Left cardiac atrium (tissue), 4 donors: ENCODE results near the gene PEAK1. TPM values are rescaled to one million over a fixed set of nuclear protein-coding genes. Genes with fewer than 3 reads are reported as not detected.
A peak's percentile ranks its signal among the peaks of the same experiment; 100 is the strongest.

Experiments
- ATAC-seq, 2 donors: fragments of 200-7000 bp; cut with Tn5 transposase; one replicate each; pipeline ENCODE4 v1.9.1; 2020; ENCODE audit warnings: mild to moderate bottlenecking in 2 of 2, moderate library complexity in 2 of 2
- DNase-seq: peaks from one replicate; pipeline ENCODE4 v3.0.0-alpha.2; 2020
- intact Hi-C, 2 donors: fragments of 100-400 bp; cut with DNase I; formaldehyde crosslinking; loops; one replicate each; pipeline versions ENCODE4 v1.14.1 to v1.15.1; 2022 to 2023
- total RNA-seq, 2 donors: library from RNA; stranded (reverse); fragmentation: NEBNext Ultra II Directional; extraction: Animal tissue kit (Norgen Biotek cat#: 25700); gene quantifications; one replicate each; pipeline ENCODE4 v1.2.1, GENCODE V29; 2021
- donor health status: DM: no; HTN: yes; CAD: no.
- donor health status: DM: no; HTN: yes; CAD: no; lungs with severe emphysema.
- donor health status: DM: yes; HTN: yes; CAD: no.
- donor health status: Dilated cardiomyopathy.

PEAK1 gene
- total RNA-seq, 2 donors from 2014 or later, result 59.0 to 71.7 TPM

DNA sequence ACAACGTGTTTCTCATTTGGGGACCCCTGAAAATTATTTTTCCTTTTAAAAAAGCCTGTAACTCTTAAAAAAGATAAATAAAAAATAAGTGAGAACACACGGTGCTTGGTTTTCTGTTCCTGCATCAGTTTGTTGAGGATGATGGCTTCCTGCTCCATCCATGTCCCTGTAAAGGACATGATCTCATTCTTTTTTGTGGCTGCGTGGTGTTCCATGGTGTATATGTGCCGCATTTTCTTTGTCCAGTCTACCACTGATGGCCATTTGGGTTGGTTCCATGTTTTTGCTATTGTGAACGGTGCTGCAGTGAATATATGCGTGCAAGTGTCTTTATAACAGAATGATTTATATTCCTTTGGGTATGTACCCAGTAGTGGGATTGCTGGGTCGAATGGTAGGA, 351.3 kb downstream of the PEAK1 start:
- intact Hi-C loops, result no loop called here
- ATAC-seq (no peak), DNase-seq (no peak)

DNA sequence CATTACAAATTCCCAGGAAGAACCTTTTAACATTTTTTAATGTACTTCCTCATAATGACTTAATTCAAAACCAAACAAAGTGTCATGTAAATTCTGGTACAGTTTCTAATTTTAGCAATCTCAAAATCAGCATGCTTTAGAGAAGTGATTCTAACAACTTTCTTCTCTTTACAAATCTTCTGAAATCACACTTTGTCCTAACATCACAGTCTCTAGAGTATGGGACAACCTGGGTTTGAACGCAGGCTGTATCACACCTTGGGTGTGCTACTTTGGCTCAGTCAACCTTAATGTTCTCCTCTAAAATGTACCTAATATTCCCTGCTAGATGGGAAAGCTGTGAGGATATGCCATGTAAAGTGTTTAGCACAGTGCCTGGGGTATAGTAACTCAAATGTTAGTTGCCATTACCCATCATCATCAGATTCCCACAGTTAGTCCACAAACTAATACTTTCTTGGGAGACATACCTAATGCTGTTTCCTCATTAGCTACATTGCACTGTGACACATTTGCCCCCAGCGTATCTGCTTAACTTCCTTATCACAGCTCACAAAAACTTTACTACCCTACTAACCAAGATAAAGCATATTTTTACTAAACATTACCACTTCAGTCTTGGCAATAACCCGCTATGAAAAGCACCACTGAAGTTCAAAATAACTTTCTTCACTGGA, 352.1 kb downstream of the PEAK1 start:
- DNase-seq, result no peak
- no peak for ATAC-seq
- intact Hi-C loops, result no loop called here

DNA sequence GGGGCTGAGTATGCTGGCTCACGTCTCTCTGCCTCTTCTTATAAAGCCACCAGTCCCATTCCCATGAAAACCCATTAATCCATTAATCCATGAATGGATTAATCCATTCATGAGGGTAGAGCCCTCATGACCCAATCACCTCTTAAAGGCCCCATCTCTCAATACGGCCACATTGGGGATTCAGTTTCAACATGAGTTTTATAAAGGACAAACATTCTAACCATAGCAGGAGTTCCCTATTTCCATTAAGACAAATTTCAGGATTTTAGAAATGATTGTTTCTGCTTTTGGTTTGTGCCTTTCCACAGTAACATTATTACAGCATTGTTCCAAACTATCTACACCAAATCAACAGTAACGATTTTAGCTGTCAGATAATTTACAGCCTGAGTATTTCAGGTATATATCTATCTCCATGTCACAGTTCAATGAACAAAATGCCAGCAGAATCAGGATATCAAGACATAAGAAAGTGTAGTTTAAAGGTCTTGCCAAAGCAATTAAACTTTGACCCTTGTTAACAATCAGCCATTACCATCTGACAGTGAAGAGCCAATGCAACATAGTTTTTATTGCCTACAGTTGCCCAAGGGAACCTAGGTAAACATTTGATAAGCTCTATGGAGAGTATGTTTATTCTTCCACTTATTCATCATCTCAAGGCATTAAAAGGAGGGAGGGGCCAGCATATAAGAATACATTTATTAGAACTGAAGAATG, 352.8 kb downstream of the PEAK1 start:
- ATAC-seq, result no peak
- intact Hi-C loops, result no loop called here
- DNase-seq, result no peak

DNA sequence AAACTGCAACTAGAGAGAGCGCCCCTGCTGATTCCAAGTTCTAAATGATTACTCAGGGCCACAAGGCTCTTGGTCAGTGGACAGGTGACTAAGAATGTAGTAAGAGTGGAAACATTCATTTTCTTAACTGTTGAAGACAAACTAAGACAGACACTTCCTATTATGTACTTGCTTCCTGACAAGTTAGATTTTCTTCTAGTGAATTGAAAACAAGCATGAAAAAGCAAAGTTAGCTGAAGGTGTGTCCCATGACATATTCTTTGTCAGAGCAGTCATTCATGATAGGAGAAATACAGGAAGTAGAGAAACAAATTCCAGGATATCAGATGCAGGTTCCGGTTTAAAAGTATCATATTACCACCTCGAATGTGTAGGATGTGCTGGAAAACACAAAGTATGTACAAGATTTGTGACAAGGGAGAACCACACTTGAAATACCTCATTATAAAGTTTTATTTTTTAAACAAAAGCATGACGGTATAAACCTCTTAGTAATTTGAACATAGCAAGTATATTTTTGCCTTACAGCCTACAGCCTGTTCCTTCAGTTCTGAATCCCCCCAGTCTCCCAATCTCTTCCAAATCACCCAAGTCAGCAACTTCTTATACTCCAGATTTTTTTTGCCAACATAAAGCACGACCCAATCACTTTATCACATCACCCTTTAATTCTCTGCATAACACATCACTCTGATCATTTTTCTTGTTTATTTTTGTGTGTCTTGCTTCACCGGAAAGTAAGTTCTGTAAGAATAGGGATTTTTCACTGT, 355.2 kb downstream of the PEAK1 start:
- peak in 1 of 2 donors; percentile 20 for ATAC-seq
- intact Hi-C loops, result no loop called here

DNA sequence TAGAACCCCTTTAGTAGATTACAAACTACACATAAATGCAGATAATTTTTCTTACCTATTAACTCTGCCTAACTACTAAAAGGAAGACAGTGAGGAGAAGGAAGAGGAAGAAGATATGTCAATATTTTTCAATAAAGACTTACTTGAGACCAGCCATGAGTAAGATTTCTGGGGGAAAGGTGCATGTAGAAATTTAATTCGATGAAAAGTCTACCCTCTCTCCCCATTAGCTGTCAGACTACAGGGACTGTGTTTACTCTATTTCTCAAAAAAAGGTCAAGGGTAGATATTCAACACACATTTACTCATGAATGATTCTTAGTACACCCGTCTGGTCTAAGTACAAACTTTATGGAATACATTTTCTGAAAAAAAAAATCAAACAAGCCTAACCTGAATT, 355.8 kb downstream of the PEAK1 start:
- ATAC-seq, result no peak
- DNase-seq, result no peak
- intact Hi-C loops, result no loop called here

More for the DNA sequence above, 355.2 kb downstream of the PEAK1 start:
- no peak for DNase-seq

DNA sequence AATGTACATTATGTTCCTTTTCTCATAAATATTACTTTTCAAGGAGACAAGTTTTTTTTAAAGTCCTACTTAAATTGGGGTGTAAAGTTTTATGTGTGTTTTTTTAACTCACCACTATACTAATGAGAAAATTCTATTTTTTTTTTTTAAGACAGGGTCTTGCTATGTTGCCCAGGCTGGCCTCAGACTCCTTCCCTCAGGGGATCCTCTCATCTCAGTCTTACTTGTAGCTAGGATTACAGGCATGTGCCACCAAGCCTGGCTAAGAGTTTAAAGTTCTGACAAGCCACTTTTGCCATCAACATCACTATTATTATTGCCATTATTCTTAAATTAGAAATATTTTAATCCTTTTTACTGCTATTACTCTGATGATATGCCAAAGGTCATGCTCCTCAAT, 356.7 kb downstream of the PEAK1 start:
- ATAC-seq, result no peak
- intact Hi-C loops, result no loop called here
- no peak for DNase-seq

GRCh38 chr15:77060546-77060945, 359.4 kb downstream of the PEAK1 start:
- intact Hi-C loops, result no loop called here
- ATAC-seq (peak; percentile 86 to 88), DNase-seq (no peak)

- no peak for DNase-seq
- intact Hi-C loops, result no loop called here
- no peak for ATAC-seq
Measured at GRCh38 chr15:77059786-77060361, 360.0 kb downstream of the PEAK1 start.

GRCh38 chr15:77058468-77058867, 361.4 kb downstream of the PEAK1 start:
- no peak for DNase-seq
- no peak for ATAC-seq
- intact Hi-C loops, result no loop called here

DNA sequence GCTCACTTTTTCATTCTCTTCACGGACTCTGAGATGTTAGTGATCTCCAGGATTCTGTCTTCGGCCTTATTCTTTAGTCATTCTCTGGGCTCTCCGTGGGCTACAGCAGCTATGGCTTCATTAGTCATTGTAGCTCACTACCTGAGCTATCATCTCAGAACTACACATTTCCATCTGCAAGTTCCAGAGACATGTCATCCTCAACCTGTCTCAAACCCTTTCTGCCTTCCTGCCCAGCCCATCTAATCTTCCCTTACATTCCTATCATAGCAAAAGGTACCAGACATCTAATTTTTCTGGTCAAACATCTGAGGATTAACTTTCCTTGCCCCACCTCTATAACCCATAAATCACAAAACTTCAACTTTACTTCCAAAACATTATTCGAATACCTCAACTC, 362.2 kb downstream of the PEAK1 start:
- DNase-seq (no peak), ATAC-seq (peak in 1 of 2 donors; percentile 44)
- intact Hi-C loops, result no loop called here

GRCh38 chr15:77057072-77057471, 362.8 kb downstream of the PEAK1 start:
- DNase-seq, result no peak
- intact Hi-C loops, result no loop called here

GRCh38 chr15:77053709-77054108, 366.2 kb downstream of the PEAK1 start:
- ATAC-seq (peak in 1 of 2 donors; percentile 38), DNase-seq (no peak)

More at GRCh38 chr15:77057072-77057471, 362.8 kb downstream of the PEAK1 start:
- ATAC-seq, result peak in 1 of 2 donors; percentile 44

DNA sequence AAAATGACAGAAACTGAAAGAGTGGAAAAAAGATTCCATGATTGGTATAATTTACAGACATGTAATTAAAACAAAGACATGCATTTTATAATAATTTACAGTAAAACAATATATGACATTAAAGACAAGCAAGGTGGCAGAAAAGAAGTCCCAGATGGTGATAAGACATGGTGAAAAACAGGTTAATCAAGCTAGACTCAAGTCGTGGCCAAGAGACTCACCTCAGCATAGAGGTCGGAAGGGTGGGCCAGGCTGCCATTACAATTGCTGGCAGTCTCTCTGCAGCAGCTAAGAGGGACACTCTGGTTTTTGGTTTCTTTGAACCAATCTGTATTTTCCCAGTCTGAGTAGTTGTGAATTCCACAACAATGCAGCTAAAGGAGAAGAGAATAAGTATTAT, 367.3 kb downstream of the PEAK1 start:
- intact Hi-C loops, result no loop called here
- DNase-seq (no peak), ATAC-seq (no peak)

More at GRCh38 chr15:77053709-77054108, 366.2 kb downstream of the PEAK1 start:
- intact Hi-C loops, result no loop called here

Other genes with a start within 250 kb of the PEAK1 start
- 10 to 100 TPM; 33.5 to 36.3 TPM for gene HMG20A, start 784 bp upstream of the PEAK1 start, total RNA-seq
- gene LINGO1, start 212.8 kb upstream of the PEAK1 start, total RNA-seq, result 10 to 100 TPM in 1 of 2 donors, 1 to 10 TPM in 1; 7.7 to 30.5 TPM